ENCODE measurements around the gene PIGH. TPM values are rescaled to one million over a fixed set of nuclear protein-coding genes. Genes with fewer than 3 reads are reported as not detected.

The PIGH gene
- total RNA-seq, 1 experiment from 2014 or later: 13.0 TPM

- 0 out of 2 replicates have a peak, but pooled peaks cover 6% of the 10 kb centered on the region for H3K36me3 ChIP-seq (ENCODE audit: low read depth)
- BruUV-seq (replicated peaks): no TSS peak
- H3K27me3 ChIP-seq (ENCODE audit: insufficient read depth, low read depth): no peaks in the 10 kb centered on the region
- no peak overlapping the region for H3K4me2 ChIP-seq
- no peaks in the 10 kb centered on the region for H3F3A ChIP-seq (ENCODE audit: insufficient read depth, low read depth)
- no peak for DNase-seq
- no peaks in the 10 kb centered on the region for H3K79me2 ChIP-seq (ENCODE audit: low read depth)
- no peaks in the 10 kb centered on the region for H3K9me3 ChIP-seq (ENCODE audit: insufficient read depth, low read depth)
- TF ChIP-seq EZH2 (IDR thresholded peaks at IDR 0.05; ENCODE audit: low read depth) (no peak), CTCF (conservative IDR thresholded peaks at IDR 0.05) (no peak)
- no peak overlapping the region for H3K27ac ChIP-seq
- CTCF ChIA-PET: no interaction called here
- no peak overlapping the region for H3K4me3 ChIP-seq
- H3K9me2 ChIP-seq (ENCODE audit: insufficient read depth): no peaks in the 10 kb centered on the region
- no peak overlapping the region for H2AFZ ChIP-seq
- no peaks in the 10 kb centered on the region for H4K20me1 ChIP-seq (ENCODE audit: insufficient read depth)
- intact Hi-C loops (cut with micrococcal nuclease; ENCODE audit: unreplicated experiment): no loop called here
- POLR2A ChIA-PET (ENCODE audit: unreplicated experiment): interaction anchor here (0.6 to 0.7 kb wide), 2 partner anchors 94 to 254 kb away, joined by 3 to 7 read pairs; no protein-coding TSS in a partner anchor
- no peaks in the 10 kb centered on the region for H3K4me1 ChIP-seq (replicated peaks; ENCODE audit: insufficient read depth)
Measured at GRCh38 chr14:67541448-67542387, 58.4 kb downstream of the PIGH start.

Other genes starting within 250 kb of the PIGH start
- gene ATP6V1D, start 240.5 kb downstream of the PIGH start, total RNA-seq (2021): 62.7 and 67.9 TPM in 2 replicates
- 144 and 146 TPM in 2 replicates for gene EIF2S1, start 239.9 kb downstream of the PIGH start, total RNA-seq (2021)
- 32.7 and 46.0 TPM in 2 replicates for gene PLEK2, start 188.1 kb downstream of the PIGH start, total RNA-seq (2021)
- 1.2 and 1.6 TPM in 2 replicates for gene TMEM229B, start 111.5 kb downstream of the PIGH start, total RNA-seq (2021)
- 13.6 and 18.5 TPM in 2 replicates for gene PLEKHH1, start 67.0 kb downstream of the PIGH start, total RNA-seq (2021)
- gene ARG2, start 19.7 kb upstream of the PIGH start, total RNA-seq (2021): 8.6 and 10.2 TPM in 2 replicates
- gene VTI1B, start 74.4 kb upstream of the PIGH start, total RNA-seq (2021): 131 and 148 TPM in 2 replicates
- 73.2 and 97.0 TPM in 2 replicates for gene RDH11, start 95.5 kb upstream of the PIGH start, total RNA-seq (2021)
- not detected in 2 replicates for gene RDH12, start 101.6 kb upstream of the PIGH start, total RNA-seq (2021)
- 18.9 and 19.2 TPM in 2 replicates for gene ZFYVE26, start 216.3 kb upstream of the PIGH start, total RNA-seq (2021)
- gene RAD51B, start 219.5 kb upstream of the PIGH start, total RNA-seq (2021): 29.9 and 30.8 TPM in 2 replicates